WERI-Rb-1 (cell line): ENCODE measurements around the gene PIK3R2.
"Not testable (repeated sequence)": the region's sequence is repeated elsewhere in the genome, so short reads cannot be mapped to it uniquely, and the experiment has no call there.

Experiments
- DNase-seq: peaks from one replicate; pipeline ENCODE4 v3.0.0-alpha.2; 2020
- H3K27ac ChIP-seq: fragments of 250-450 bp; sonication (Bioruptor Pico); 2 replicates; pipeline ENCODE4 v1.5.1; 2020; ENCODE audit warnings: mild to moderate bottlenecking, moderate library complexity
- H3K27me3 ChIP-seq: fragments of 250-450 bp; sonication (Bioruptor Pico); 2 replicates; pipeline ENCODE4 v1.5.1; 2021; ENCODE audit warnings: mild to moderate bottlenecking, low read depth, moderate library complexity; ENCODE audit not compliant: insufficient read depth, severe bottlenecking
- H3K36me3 ChIP-seq: fragments of 250-450 bp; sonication (Bioruptor Pico); 2 replicates; pipeline ENCODE4 v1.5.1; 2020; ENCODE audit warnings: mild to moderate bottlenecking, moderate library complexity
- H3K4me3 ChIP-seq: 2 replicates; pipeline ENCODE4 v1.5.1; 2011; ENCODE audit warnings: low read depth, mild to moderate bottlenecking, control low read depth, low read length
- H3K9me3 ChIP-seq: fragments of 250-450 bp; sonication (Bioruptor Pico); 2 replicates; pipeline ENCODE4 v1.5.1; 2021; ENCODE audit warnings: mild to moderate bottlenecking, moderate library complexity; ENCODE audit not compliant: severe bottlenecking
- CTCF ChIP-seq: IDR thresholded peaks from 2 replicates; pipeline ENCODE4 v1.5.1; 2011; ENCODE audit warnings: low read depth, mild to moderate bottlenecking, control low read depth, inconsistent platforms, low read length

The PIK3R2 gene

GRCh38 chr19:18156841-18157464 lies 4.0 kb downstream of the PIK3R2 start:
- no peak overlapping the region for H3K27ac ChIP-seq

GRCh38 chr19:18157465-18158063 lies 4.6 kb downstream of the PIK3R2 start:
- Histone ChIP-seq H3K36me3 (peaks cover 29% of the 10 kb centered on the region), H3K9me3 (no peaks in the 10 kb centered on the region), H3K27me3 (no peaks in the 10 kb centered on the region), H3K27ac (peak overlapping the region; percentile 34; the same call in 1 of the 2 replicates), H3K4me3 (no peak overlapping the region)
- TF ChIP-seq CTCF = no peak
- peak; percentile 38 for DNase-seq

More at GRCh38 chr19:18156841-18157464, 4.0 kb downstream of the PIK3R2 start:
- H3K9me3 ChIP-seq = no peaks in the 10 kb centered on the region
- no peak for TF ChIP-seq CTCF
- no peaks in the 10 kb centered on the region for H3K27me3 ChIP-seq
- DNase-seq = no peak
- H3K4me3 ChIP-seq = no peak overlapping the region
- peaks cover 24% of the 10 kb centered on the region for H3K36me3 ChIP-seq

GRCh38 chr19:18158467-18158866 lies 5.5 kb downstream of the PIK3R2 start:
- H3K27ac ChIP-seq = no peak overlapping the region
- no peak overlapping the region for H3K4me3 ChIP-seq
- peaks cover 38% of the 10 kb centered on the region for H3K36me3 ChIP-seq
- H3K9me3 ChIP-seq = no peaks in the 10 kb centered on the region
- DNase-seq = no peak
- no peak for TF ChIP-seq CTCF
- no peaks in the 10 kb centered on the region for H3K27me3 ChIP-seq

- H3K27ac ChIP-seq, H3K9me3 ChIP-seq, H3K27me3 ChIP-seq, H3K4me3 ChIP-seq, DNase-seq: not testable (repeated sequence)
- H3K36me3 ChIP-seq = peaks cover 44% of the 10 kb centered on the region
Observed at GRCh38 chr19:18159059-18159616, 6.2 kb downstream of the PIK3R2 start.

- Histone ChIP-seq H3K27ac (no peak overlapping the region), H3K4me3 (no peak overlapping the region), H3K9me3 (no peaks in the 10 kb centered on the region), H3K36me3 (peaks cover 46% of the 10 kb centered on the region), H3K27me3 (no peaks in the 10 kb centered on the region)
- TF ChIP-seq CTCF = no peak
- DNase-seq = no peak
Observed at GRCh38 chr19:18159810-18160209, 6.8 kb downstream of the PIK3R2 start.

GRCh38 chr19:18160493-18160970 lies 7.6 kb downstream of the PIK3R2 start:
- Histone ChIP-seq H3K27ac (peak overlapping the region; percentile 74), H3K36me3 (peaks cover 48% of the 10 kb centered on the region), H3K4me3 (peak overlapping the region; percentile 13; the same call in 1 of the 2 replicates), H3K9me3 (no peaks in the 10 kb centered on the region), H3K27me3 (no peaks in the 10 kb centered on the region)
- no peak for TF ChIP-seq CTCF
- DNase-seq = no peak
